ENCODE results near the gene BTNL9. TPM values are rescaled to one million over a fixed set of nuclear protein-coding genes. Genes with fewer than 3 reads are reported as not detected.
A peak's percentile ranks its signal among the peaks of the same experiment; 100 is the strongest.

Gene BTNL9
- total RNA-seq, 1 experiment from 2014 or later, result 0.96 TPM

GRCh38 chr5:181058321-181058720 is 18.3 kb downstream of the BTNL9 start:
- Histone ChIP-seq H4K20me1 (ENCODE audit: control insufficient read depth, insufficient read depth, insufficient read length) (no peaks in the 10 kb centered on the region), H2BK15ac (ENCODE audit: low read depth, low read length) (no peak overlapping the region), H3K23ac (ENCODE audit: insufficient read length, low read depth, low read length) (no peak overlapping the region), H3K27ac (ENCODE audit: insufficient read length, low read depth, low read length) (no peak overlapping the region), H3K79me2 (ENCODE audit: insufficient read depth, low read length) (no peaks in the 10 kb centered on the region), H4K91ac (ENCODE audit: insufficient read length, low read depth, low read length) (no peak overlapping the region), H3K18ac (ENCODE audit: insufficient read length, low read depth, low read length) (no peak overlapping the region), H3K23me2 (ENCODE audit: insufficient read length, low read depth, low read length, poor library complexity, severe bottlenecking) (peaks cover 16% of the 10 kb centered on the region), H2BK12ac (ENCODE audit: insufficient read length, low read depth, low read length) (no peak overlapping the region), H4K5ac (ENCODE audit: insufficient read length, low read depth, low read length) (no peak overlapping the region), H2BK5ac (ENCODE audit: insufficient read length, low read length) (no peak overlapping the region), H3K4me2 (ENCODE audit: insufficient read depth, insufficient read length, low read length) (peak overlapping the region; percentile 45), H2AK5ac (ENCODE audit: insufficient read length, low read length) (no peak overlapping the region), H4K8ac (replicated peaks; ENCODE audit: insufficient read length, low read depth, low read length) (no peak overlapping the region), H3K27me3 (ENCODE audit: insufficient read depth, low read length) (peaks cover 64% of the 10 kb centered on the region), H3T11ph (ENCODE audit: low read length) (no peak overlapping the region), H2BK120ac (ENCODE audit: low read depth, low read length, poor library complexity, severe bottlenecking) (no peak overlapping the region), H2AFZ (ENCODE audit: low read length) (no peak overlapping the region), H3K9me3 (ENCODE audit: control insufficient read depth, low read depth, low read length) (no peaks in the 10 kb centered on the region), H3K56ac (ENCODE audit: insufficient read length, low read depth, low read length) (no peak overlapping the region), H2BK20ac (ENCODE audit: low read depth, low read length, poor library complexity, severe bottlenecking) (no peak overlapping the region), H3K4ac (ENCODE audit: low read depth, low read length) (no peak overlapping the region), H3K4me1 (ENCODE audit: insufficient read depth, low read length) (0 out of 2 replicates have a peak, but pooled peaks cover 2% of the 10 kb centered on the region), H3K14ac (ENCODE audit: insufficient read depth, low read length) (no peak overlapping the region), H3K9ac (ENCODE audit: extremely low read depth, insufficient read length, low read length) (no peak overlapping the region), H3K79me1 (ENCODE audit: insufficient read depth, low read depth, low read length, poor library complexity, severe bottlenecking) (no peaks in the 10 kb centered on the region)
- Mint-ChIP-seq H3K27me3 (ENCODE audit: low read depth) (peaks cover 98% of the 10 kb centered on the region), H3K4me1 (peaks cover 24 to 28% of the 10 kb centered on the region in 2 experiments), H3K27ac (no peak overlapping the region), H3K36me3 (ENCODE audit: insufficient read depth in 1 of 3, low read depth in 3 of 3) (peaks cover 0 to 1% (median 0%) of the 10 kb centered on the region in 3 experiments; a peak in 1 of 7 replicates), H3K9me3 (peaks cover 3 to 14% of the 10 kb centered on the region in 2 experiments; a peak in 3 of 5 replicates), H3K4me3 (peak overlapping the region in 1 of 2 experiments; percentile 76; a peak in 2 of 5 replicates)
- no CpG with 5 or more reads among the region's 9 CpGs for WGBS (ENCODE audit: extremely low coverage, insufficient read length, low lambda C conversion rate)
- TF ChIP-seq CTCF (conservative IDR thresholded peaks at IDR 0.05), result no peak
- DNase-seq, result no peak
